Lower leg skin (tissue), 3 donors: ENCODE measurements around the gene ITGA11.

ENCODE experiments used
- POLR2A ChIP-seq, 2 donors: fragments of 450-650 bp; IDR thresholded peaks; one replicate each; pipeline ENCODE4 v1.6.1; 2016 to 2017; ENCODE audit warnings: antibody characterized with exemption in 2 of 2, mild to moderate bottlenecking in 1 of 2, moderate library complexity in 1 of 2
- TF ChIP-seq, protein P1 (sequence below), 3 donors: fragments of 450-650 bp; IDR thresholded peaks; one replicate each; pipeline ENCODE4 v1.5.1; 2016; ENCODE audit warnings: antibody characterized with exemption in 3 of 3, mild to moderate bottlenecking in 3 of 3, moderate library complexity in 2 of 3

GRCh38 chr15:68418611-68419161 lies 13.3 kb downstream of the ITGA11 start:
- TF ChIP-seq, protein P1, sequence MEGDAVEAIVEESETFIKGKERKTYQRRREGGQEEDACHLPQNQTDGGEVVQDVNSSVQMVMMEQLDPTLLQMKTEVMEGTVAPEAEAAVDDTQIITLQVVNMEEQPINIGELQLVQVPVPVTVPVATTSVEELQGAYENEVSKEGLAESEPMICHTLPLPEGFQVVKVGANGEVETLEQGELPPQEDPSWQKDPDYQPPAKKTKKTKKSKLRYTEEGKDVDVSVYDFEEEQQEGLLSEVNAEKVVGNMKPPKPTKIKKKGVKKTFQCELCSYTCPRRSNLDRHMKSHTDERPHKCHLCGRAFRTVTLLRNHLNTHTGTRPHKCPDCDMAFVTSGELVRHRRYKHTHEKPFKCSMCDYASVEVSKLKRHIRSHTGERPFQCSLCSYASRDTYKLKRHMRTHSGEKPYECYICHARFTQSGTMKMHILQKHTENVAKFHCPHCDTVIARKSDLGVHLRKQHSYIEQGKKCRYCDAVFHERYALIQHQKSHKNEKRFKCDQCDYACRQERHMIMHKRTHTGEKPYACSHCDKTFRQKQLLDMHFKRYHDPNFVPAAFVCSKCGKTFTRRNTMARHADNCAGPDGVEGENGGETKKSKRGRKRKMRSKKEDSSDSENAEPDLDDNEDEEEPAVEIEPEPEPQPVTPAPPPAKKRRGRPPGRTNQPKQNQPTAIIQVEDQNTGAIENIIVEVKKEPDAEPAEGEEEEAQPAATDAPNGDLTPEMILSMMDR (IDR thresholded peaks at IDR 0.05): no peak
- no peak for TF ChIP-seq POLR2A (IDR thresholded peaks at IDR 0.05)
